A549 (cell line): Measurements from ENCODE around the gene TAL1. TPM values are rescaled to one million over a fixed set of nuclear protein-coding genes. Genes with fewer than 3 reads are reported as not detected.
A peak's percentile ranks its signal among the peaks of the same experiment; 100 is the strongest.

Experiments used
- ATAC-seq, 2 experiments: fragments of 200-7000 bp in 1 of 2; fragments of >200 bp in 1 of 2; cut with Nextera tagmentation in 1 of 2; cut with Tn5 transposase in 1 of 2; 3 replicates each; pipeline versions ENCODE4 v1.8.0 to v1.9.1; 2018 to 2020; ENCODE audit warnings: mild to moderate bottlenecking in 1 of 2, moderate library complexity in 1 of 2
- CTCF ChIA-PET: fragments of 300-600 bp; sonication (Branson Sonifier 250); formaldehyde crosslinking; extraction: SDS; loops from one replicate; lab custom pipeline; 2021; ENCODE audit warnings: antibody characterized with exemption, inconsistent platforms; lab: Yijun Ruan, JAX
- POLR2A ChIA-PET: fragments of 350-600 bp; formaldehyde crosslinking; extraction: SDS; loops from one replicate; lab custom pipeline; 2021; ENCODE audit warnings: antibody characterized with exemption, inconsistent platforms; lab: Yijun Ruan, JAX
- DNase-seq, 2 experiments: peaks; one replicate each; pipeline versions ENCODE4 v3.0.0 to v3.0.0-alpha.2; 2011 to 2016; ENCODE audit warnings: low read depth in 1 of 2, low spot score in 1 of 2
- FAIRE-seq: peaks from 2 replicates; lab custom pipeline; 2011; peaks lifted over from hg19 to GRCh38; lab: Jason Lieb, UNC
- H3K27ac ChIP-seq, 2 experiments: fragments of >200 bp; sonication (Bioruptor Twin); formaldehyde crosslinking; 3 replicates each; pipeline ENCODE4 v1.5.1; 2016 to 2017
- H3K4me1 ChIP-seq: fragments of >200 bp; sonication (Bioruptor Twin); formaldehyde crosslinking; 3 replicates; pipeline ENCODE4 v1.6.1; 2016
- H3K4me2 ChIP-seq: fragments of >200 bp; sonication (Bioruptor Twin); formaldehyde crosslinking; 3 replicates; pipeline ENCODE4 v1.6.1; 2016
- H3K4me3 ChIP-seq: fragments of >200 bp; sonication (Bioruptor Twin); formaldehyde crosslinking; 3 replicates; pipeline ENCODE4 v1.5.1; 2016
- H3K9me3 ChIP-seq: fragments of >200 bp; sonication (Bioruptor Twin); formaldehyde crosslinking; 3 replicates; pipeline ENCODE4 v1.6.1; 2016
- ATOH8 ChIP-seq: fragments of 250-450 bp; sonication (Bioruptor Pico); IDR thresholded peaks from 2 replicates; pipeline ENCODE4 v1.5.0; 2020; ENCODE audit warnings: low read depth, mild to moderate bottlenecking, moderate library complexity
- CBX2 ChIP-seq: fragments of 200-600 bp; sonication (generic); IDR thresholded peaks from 2 replicates; pipeline ENCODE4 v1.6.1; 2016; ENCODE audit warnings: low read depth, mild to moderate bottlenecking, borderline replicate concordance
- CEBPB ChIP-seq, 2 experiments: fragments of >200 bp in 1 of 2; sonication (Bioruptor Twin) in 1 of 2; formaldehyde crosslinking in 1 of 2; IDR thresholded peaks; 2 replicates each; pipeline ENCODE4 v1.6.1; 2012 to 2016
- EHF ChIP-seq: fragments of 250-450 bp; sonication (Bioruptor Pico); IDR thresholded peaks from 2 replicates; pipeline ENCODE4 v1.5.0; 2020; ENCODE audit warnings: mild to moderate bottlenecking
- EP300 ChIP-seq, 2 experiments: fragments of >200 bp; sonication (Bioruptor Twin); formaldehyde crosslinking; IDR thresholded peaks; 2 replicates in 1 of 2; 3 replicates in 1 of 2; pipeline ENCODE4 v1.6.1; 2016 to 2017
- FOSB ChIP-seq: fragments of 250-450 bp; sonication (Bioruptor Pico); IDR thresholded peaks from 2 replicates; pipeline ENCODE4 v1.5.0; 2020; ENCODE audit warnings: mild to moderate bottlenecking, moderate library complexity
- FOSL2 ChIP-seq, 2 experiments: fragments of 450-650 bp in 1 of 2; fragments of >200 bp in 1 of 2; sonication (Bioruptor Twin) in 1 of 2; formaldehyde crosslinking; IDR thresholded peaks; 2 replicates each; pipeline versions ENCODE4 v1.5.0 to v1.6.1; 2016 to 2020; ENCODE audit warnings: mild to moderate bottlenecking in 1 of 2, moderate library complexity in 1 of 2
- FOXS1 ChIP-seq: fragments of 250-450 bp; sonication (Bioruptor Pico); IDR thresholded peaks from 2 replicates; pipeline ENCODE4 v1.5.0; 2020; ENCODE audit warnings: mild to moderate bottlenecking, moderate library complexity
- GATA3 ChIP-seq: IDR thresholded peaks from 2 replicates; pipeline ENCODE4 v1.6.1; 2012; ENCODE audit warnings: borderline replicate concordance
- HDAC2 ChIP-seq: fragments of 200-600 bp; sonication (generic); IDR thresholded peaks from 2 replicates; pipeline ENCODE4 v1.6.1; 2016
- HEYL ChIP-seq: fragments of 250-450 bp; sonication (Bioruptor Pico); IDR thresholded peaks from 2 replicates; pipeline ENCODE4 v1.8.0; 2021; ENCODE audit warnings: mild to moderate bottlenecking, moderate library complexity
- HOXA7 ChIP-seq: fragments of 250-450 bp; sonication (Bioruptor Pico); IDR thresholded peaks from 2 replicates; pipeline ENCODE4 v1.5.0; 2020; ENCODE audit warnings: mild to moderate bottlenecking, moderate library complexity
- HOXB13 ChIP-seq: fragments of 250-450 bp; sonication (Bioruptor Pico); IDR thresholded peaks from 2 replicates; pipeline ENCODE4 v1.5.0; 2020; ENCODE audit warnings: low read depth, mild to moderate bottlenecking, moderate library complexity
- HOXB5 ChIP-seq: fragments of 250-450 bp; sonication (Bioruptor Pico); IDR thresholded peaks from 2 replicates; pipeline ENCODE4 v1.5.0; 2020; ENCODE audit warnings: mild to moderate bottlenecking, moderate library complexity
- JUNB ChIP-seq: fragments of >200 bp; sonication (Bioruptor Twin); formaldehyde crosslinking; IDR thresholded peaks from 2 replicates; pipeline ENCODE4 v1.6.1; 2016
- KDM1A ChIP-seq: fragments of 200-600 bp; sonication (generic); IDR thresholded peaks from 2 replicates; pipeline ENCODE4 v1.6.1; 2016; ENCODE audit warnings: low read depth, mild to moderate bottlenecking
- KDM5A ChIP-seq: fragments of 200-600 bp; sonication (generic); IDR thresholded peaks from 2 replicates; pipeline ENCODE4 v1.6.1; 2016; ENCODE audit warnings: antibody characterized with exemption, mild to moderate bottlenecking
- MYC ChIP-seq: IDR thresholded peaks from 2 replicates; pipeline ENCODE4 v1.6.1; 2012; ENCODE audit warnings: mild to moderate bottlenecking, inconsistent platforms, low read length, improper control_type of control experiment, borderline replicate concordance
- NFE2L2 ChIP-seq: fragments of 150-350 bp; conservative IDR thresholded peaks from 2 replicates; pipeline ENCODE4 v1.6.1; 2014; ENCODE audit warnings: low read length
- RCOR1 ChIP-seq: fragments of 150-350 bp; IDR thresholded peaks from 2 replicates; pipeline ENCODE4 v1.6.1; 2014; ENCODE audit warnings: antibody characterized with exemption, low read length, low read depth
- REST ChIP-seq: fragments of 200-600 bp; sonication (generic); IDR thresholded peaks from 2 replicates; pipeline ENCODE4 v1.6.1; 2016; ENCODE audit warnings: antibody characterized with exemption, mild to moderate bottlenecking, moderate library complexity
- RFX5 ChIP-seq: fragments of 450-650 bp; IDR thresholded peaks from 2 replicates; pipeline ENCODE4 v1.7.1; 2014; ENCODE audit warnings: antibody characterized with exemption, mild to moderate bottlenecking, moderate library complexity
- SMC3 ChIP-seq: fragments of >200 bp; sonication (Bioruptor Twin); formaldehyde crosslinking; IDR thresholded peaks from 3 replicates; pipeline ENCODE4 v1.6.1; 2018; ENCODE audit warnings: inconsistent platforms
- TFCP2L1 ChIP-seq: fragments of 250-450 bp; sonication (Bioruptor Pico); IDR thresholded peaks from 2 replicates; pipeline ENCODE4 v1.5.0; 2021; ENCODE audit warnings: mild to moderate bottlenecking
- ZFP36 ChIP-seq: fragments of 450-650 bp; IDR thresholded peaks from 2 replicates; pipeline ENCODE4 v1.6.1; 2014; ENCODE audit warnings: borderline replicate concordance; ENCODE audit not compliant: partially characterized antibody
- WGBS: methylation state at CpG from one replicate; pipeline ENCODE4 v1.1.6; 2017; ENCODE audit errors: missing lambda C conversion rate; 5-methylcytosine and 5-hydroxymethylcytosine counted together
- polyA plus RNA-seq, 4 experiments: library from polyadenylated mRNA; depleted of rRNA in 3 of 4; stranded (reverse); fragments of >200 nt; fragmentation: RNase III in 1 of 4; extraction: RNeasy Plus Mini Kit Qiagen cat#74134 plus additional on column Dnase treatment in 1 of 4; gene quantifications; 2 replicates in 3 of 4; 3 replicates in 1 of 4; pipeline ENCODE4 v1.2.3, GENCODE V29; 2011 to 2017
- TF ChIP-seq, protein P1 (sequence below): fragments of 450-650 bp; IDR thresholded peaks from 2 replicates; pipeline ENCODE4 v1.6.1; 2014; ENCODE audit warnings: antibody characterized with exemption
- TF ChIP-seq, protein P2 (sequence below): IDR thresholded peaks from 2 replicates; pipeline ENCODE4 v1.6.1; 2012; ENCODE audit warnings: low read depth, borderline replicate concordance
- TF ChIP-seq, protein P3 (sequence below): IDR thresholded peaks from 2 replicates; pipeline ENCODE4 v1.6.1; 2012
- TF ChIP-seq, protein P4 (sequence below): IDR thresholded peaks from 2 replicates; pipeline ENCODE4 v1.6.1; 2012
- TF ChIP-seq, protein P5 (sequence below): fragments of >200 bp; sonication (Bioruptor Twin); formaldehyde crosslinking; IDR thresholded peaks from 2 replicates; pipeline ENCODE4 v1.6.1; 2016

Gene TAL1
- polyA plus RNA-seq, 2 of the 4 experiments (the other 2 are of a cell fraction) = not detected

GRCh38 chr1:47225430-47226100 is 6.5 kb downstream of the TAL1 start:
- ATAC-seq (peak in 1 of 2 experiments; percentile 34; a peak in 2 of 6 replicates), FAIRE-seq (no peak), DNase-seq (no peak)
- 69% methylated on average over 9 of the region's 79 CpGs for WGBS
- H3K27ac ChIP-seq = peak overlapping the region in 1 of 2 experiments; percentile 66; a peak in 3 of 6 replicates
- H3K4me3 ChIP-seq = peak overlapping the region; percentile 37
- ChIA-PET CTCF (interaction anchor here (0.6 to 1.1 kb wide), 2 partner anchors 33 to 101 kb away, joined by 3 to 4 read pairs; no protein-coding TSS in a partner anchor), POLR2A (no interaction called here)
- no peaks in the 10 kb centered on the region for H3K9me3 ChIP-seq
- TF ChIP-seq, protein P1, sequence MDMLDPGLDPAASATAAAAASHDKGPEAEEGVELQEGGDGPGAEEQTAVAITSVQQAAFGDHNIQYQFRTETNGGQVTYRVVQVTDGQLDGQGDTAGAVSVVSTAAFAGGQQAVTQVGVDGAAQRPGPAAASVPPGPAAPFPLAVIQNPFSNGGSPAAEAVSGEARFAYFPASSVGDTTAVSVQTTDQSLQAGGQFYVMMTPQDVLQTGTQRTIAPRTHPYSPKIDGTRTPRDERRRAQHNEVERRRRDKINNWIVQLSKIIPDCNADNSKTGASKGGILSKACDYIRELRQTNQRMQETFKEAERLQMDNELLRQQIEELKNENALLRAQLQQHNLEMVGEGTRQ = no peak
- TF ChIP-seq RCOR1 (no peak), EHF (CRISPR knock-in tag) (no peak), SMC3 (no peak), HOXB5 (CRISPR knock-in tag) (no peak), HEYL (CRISPR knock-in tag) (no peak), RFX5 (no peak), NFE2L2 (no peak), TFCP2L1 (CRISPR knock-in tag) (no peak), MYC (no peak), HDAC2 (no peak), FOSB (no peak), GATA3 (no peak), CEBPB (IDR thresholded peaks at IDR 0.05) (no peak)
- TF ChIP-seq, protein P2, sequence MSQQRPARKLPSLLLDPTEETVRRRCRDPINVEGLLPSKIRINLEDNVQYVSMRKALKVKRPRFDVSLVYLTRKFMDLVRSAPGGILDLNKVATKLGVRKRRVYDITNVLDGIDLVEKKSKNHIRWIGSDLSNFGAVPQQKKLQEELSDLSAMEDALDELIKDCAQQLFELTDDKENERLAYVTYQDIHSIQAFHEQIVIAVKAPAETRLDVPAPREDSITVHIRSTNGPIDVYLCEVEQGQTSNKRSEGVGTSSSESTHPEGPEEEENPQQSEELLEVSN = no peak
- H3K4me1 ChIP-seq = no peaks in the 10 kb centered on the region
- peak overlapping the region; percentile 82 for H3K4me2 ChIP-seq

DNA sequence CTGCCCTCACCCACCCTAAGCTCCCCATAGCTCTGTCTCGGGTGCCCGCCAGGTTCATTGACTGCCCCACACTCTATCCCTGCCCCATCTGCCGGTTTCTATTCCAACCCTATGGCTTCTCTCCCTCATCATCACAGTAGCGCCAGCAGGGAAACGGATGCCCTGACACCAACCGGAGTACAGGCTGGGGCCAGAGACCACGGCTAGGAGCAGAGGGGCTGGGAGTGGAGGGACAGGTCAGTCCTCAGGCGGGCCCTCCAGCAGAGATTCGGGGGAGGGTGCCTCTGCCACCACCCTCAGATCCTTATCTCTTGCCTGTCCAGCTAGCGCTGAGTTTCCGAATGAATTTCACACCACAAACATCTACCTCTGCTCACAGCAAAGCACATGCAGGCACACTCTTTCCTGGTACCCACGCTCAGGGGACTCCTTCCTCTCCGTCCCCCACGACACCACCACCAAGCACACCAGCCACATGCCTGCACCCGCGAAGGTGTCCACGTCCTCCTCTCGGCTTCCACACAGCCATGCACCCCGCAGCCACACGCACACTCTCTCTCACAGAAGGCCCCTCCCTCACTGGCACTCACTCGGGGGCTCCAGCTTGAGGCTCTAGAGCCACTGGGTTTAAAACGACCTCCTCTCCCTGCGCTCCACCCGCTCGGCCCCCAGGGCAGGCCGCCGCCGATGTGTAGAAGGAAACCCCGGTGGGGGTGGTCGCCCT is 7.2 kb downstream of the TAL1 start:
- POLR2A ChIA-PET = no interaction called here
- DNase-seq (no peak), FAIRE-seq (no peak), ATAC-seq (peak in 1 of 2 experiments; percentile 11; a peak in 2 of 6 replicates)
- H3K4me3 ChIP-seq = peak overlapping the region; percentile 37
- peak overlapping the region; percentile 82 for H3K4me2 ChIP-seq
- H3K27ac ChIP-seq = peak overlapping the region in 1 of 2 experiments; percentile 66; a peak in 3 of 6 replicates
- CTCF ChIA-PET = interaction anchor here (1.1 kb wide), 2 partner anchors 32 to 52 kb away, joined by 3 to 4 read pairs; no protein-coding TSS in a partner anchor
- WGBS = 62% methylated on average over 20 of the region's 30 CpGs
- no peaks in the 10 kb centered on the region for H3K4me1 ChIP-seq
- no peaks in the 10 kb centered on the region for H3K9me3 ChIP-seq
- TF ChIP-seq FOSL2 (IDR thresholded peaks at IDR 0.05) (no peak), FOSL2 (CRISPR knock-in tag; IDR thresholded peaks at IDR 0.05) (no peak), REST (no peak), ATOH8 (CRISPR knock-in tag) (no peak), ZFP36 (no peak), FOXS1 (CRISPR knock-in tag) (no peak), HOXA7 (CRISPR knock-in tag) (no peak), KDM5A (no peak), CBX2 (no peak), KDM1A (no peak), EP300 (IDR thresholded peaks at IDR 0.05) (no peak), FOSB (no peak), HOXB13 (no peak), HDAC2 (no peak), JUNB (no peak), RFX5 (no peak)
- TF ChIP-seq, protein P3, sequence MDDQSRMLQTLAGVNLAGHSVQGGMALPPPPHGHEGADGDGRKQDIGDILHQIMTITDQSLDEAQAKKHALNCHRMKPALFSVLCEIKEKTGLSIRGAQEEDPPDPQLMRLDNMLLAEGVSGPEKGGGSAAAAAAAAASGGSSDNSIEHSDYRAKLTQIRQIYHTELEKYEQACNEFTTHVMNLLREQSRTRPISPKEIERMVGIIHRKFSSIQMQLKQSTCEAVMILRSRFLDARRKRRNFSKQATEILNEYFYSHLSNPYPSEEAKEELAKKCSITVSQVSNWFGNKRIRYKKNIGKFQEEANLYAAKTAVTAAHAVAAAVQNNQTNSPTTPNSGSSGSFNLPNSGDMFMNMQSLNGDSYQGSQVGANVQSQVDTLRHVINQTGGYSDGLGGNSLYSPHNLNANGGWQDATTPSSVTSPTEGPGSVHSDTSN = no peak
- TF ChIP-seq, protein P4, sequence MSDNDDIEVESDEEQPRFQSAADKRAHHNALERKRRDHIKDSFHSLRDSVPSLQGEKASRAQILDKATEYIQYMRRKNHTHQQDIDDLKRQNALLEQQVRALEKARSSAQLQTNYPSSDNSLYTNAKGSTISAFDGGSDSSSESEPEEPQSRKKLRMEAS = no peak
- TF ChIP-seq, protein P5, sequence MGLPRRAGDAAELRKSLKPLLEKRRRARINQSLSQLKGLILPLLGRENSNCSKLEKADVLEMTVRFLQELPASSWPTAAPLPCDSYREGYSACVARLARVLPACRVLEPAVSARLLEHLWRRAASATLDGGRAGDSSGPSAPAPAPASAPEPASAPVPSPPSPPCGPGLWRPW = no peak
